RWPE2 (cell line): Measurements from ENCODE around the gene GAS7.

ENCODE experiments used
- ATAC-seq: fragments of 200-7000 bp; cut with Tn5 transposase; 3 replicates; pipeline ENCODE4 v1.9.1; 2021; ENCODE audit warnings: low read depth
- DNase-seq: peaks from one replicate; pipeline ENCODE4 v3.0.0-alpha.2; 2020; ENCODE audit warnings: low spot score
- H3K27ac ChIP-seq: fragments of 450-650 bp; 2 replicates; pipeline ENCODE4 v1.5.1; 2017; ENCODE audit warnings: mild to moderate bottlenecking; ENCODE audit not compliant: poor library complexity, severe bottlenecking
- H3K27me3 ChIP-seq: fragments of 250-450 bp; sonication (Bioruptor Pico); 2 replicates; pipeline ENCODE4 v1.5.1; 2021; ENCODE audit warnings: mild to moderate bottlenecking, moderate library complexity; ENCODE audit not compliant: insufficient read depth, poor library complexity, severe bottlenecking
- H3K36me3 ChIP-seq: fragments of 250-450 bp; sonication (Bioruptor Pico); 2 replicates; pipeline ENCODE4 v1.5.1; 2020; ENCODE audit warnings: low read depth, mild to moderate bottlenecking, moderate library complexity
- H3K4me1 ChIP-seq: fragments of 250-450 bp; sonication (Bioruptor Pico); 2 replicates; pipeline ENCODE4 v1.5.1; 2021; ENCODE audit warnings: mild to moderate bottlenecking, moderate library complexity; ENCODE audit not compliant: insufficient read depth, poor library complexity, severe bottlenecking
- H3K4me3 ChIP-seq: fragments of 250-450 bp; sonication (Bioruptor Pico); 2 replicates; pipeline ENCODE4 v1.5.1; 2021; ENCODE audit warnings: mild to moderate bottlenecking, moderate library complexity; ENCODE audit not compliant: severe bottlenecking
- H3K9me3 ChIP-seq: fragments of 250-450 bp; sonication (Bioruptor Pico); 2 replicates; pipeline ENCODE4 v1.5.1; 2021; ENCODE audit warnings: mild to moderate bottlenecking, moderate library complexity; ENCODE audit not compliant: severe bottlenecking
- CTCF ChIP-seq: fragments of 450-650 bp; IDR thresholded peaks from one replicate; pipeline ENCODE4 v1.5.1; 2017; ENCODE audit warnings: mild to moderate bottlenecking, moderate library complexity; ENCODE audit not compliant: poor library complexity, severe bottlenecking

GAS7 gene

GRCh38 chr17:10192461-10192860 lies 5.9 kb downstream of the GAS7 start:
- ATAC-seq (no peak), DNase-seq (no peak)
- no peak overlapping the region for H3K4me3 ChIP-seq
- no peak overlapping the region for H3K27ac ChIP-seq
- no peaks in the 10 kb centered on the region for H3K4me1 ChIP-seq
- no peaks in the 10 kb centered on the region for H3K9me3 ChIP-seq
- peaks cover 19% of the 10 kb centered on the region for H3K27me3 ChIP-seq
- no peak for TF ChIP-seq CTCF
- no peaks in the 10 kb centered on the region for H3K36me3 ChIP-seq

- DNase-seq (no peak), ATAC-seq (no peak)
- no peak overlapping the region for H3K27ac ChIP-seq
- no peak for TF ChIP-seq CTCF
- no peaks in the 10 kb centered on the region for H3K9me3 ChIP-seq
- no peak overlapping the region for H3K4me3 ChIP-seq
- no peaks in the 10 kb centered on the region for H3K4me1 ChIP-seq
- H3K27me3 ChIP-seq: peaks cover 3% of the 10 kb centered on the region
- H3K36me3 ChIP-seq: no peaks in the 10 kb centered on the region
Observed at GRCh38 chr17:10187456-10187855, 10.9 kb downstream of the GAS7 start.

- peaks cover 3% of the 10 kb centered on the region for H3K27me3 ChIP-seq
- H3K27ac ChIP-seq: no peak overlapping the region
- H3K4me3 ChIP-seq: no peak overlapping the region
- TF ChIP-seq CTCF: no peak
- no peaks in the 10 kb centered on the region for H3K4me1 ChIP-seq
- H3K9me3 ChIP-seq: no peaks in the 10 kb centered on the region
- DNase-seq (no peak), ATAC-seq (no peak)
- H3K36me3 ChIP-seq: no peaks in the 10 kb centered on the region
Observed at GRCh38 chr17:10186771-10187410, 11.5 kb downstream of the GAS7 start.

GRCh38 chr17:10183931-10184930 lies 14.2 kb downstream of the GAS7 start:
- Histone ChIP-seq H3K27ac (no peak overlapping the region), H3K36me3 (no peaks in the 10 kb centered on the region), H3K4me3 (no peak overlapping the region), H3K27me3 (peaks cover 3% of the 10 kb centered on the region), H3K9me3 (no peaks in the 10 kb centered on the region), H3K4me1 (peaks cover 3% of the 10 kb centered on the region)
- TF ChIP-seq CTCF: no peak
- no peak for ATAC-seq
- DNase-seq: no peak
